ENCODE data around the gene SLITRK4.

Gene SLITRK4, protein sequence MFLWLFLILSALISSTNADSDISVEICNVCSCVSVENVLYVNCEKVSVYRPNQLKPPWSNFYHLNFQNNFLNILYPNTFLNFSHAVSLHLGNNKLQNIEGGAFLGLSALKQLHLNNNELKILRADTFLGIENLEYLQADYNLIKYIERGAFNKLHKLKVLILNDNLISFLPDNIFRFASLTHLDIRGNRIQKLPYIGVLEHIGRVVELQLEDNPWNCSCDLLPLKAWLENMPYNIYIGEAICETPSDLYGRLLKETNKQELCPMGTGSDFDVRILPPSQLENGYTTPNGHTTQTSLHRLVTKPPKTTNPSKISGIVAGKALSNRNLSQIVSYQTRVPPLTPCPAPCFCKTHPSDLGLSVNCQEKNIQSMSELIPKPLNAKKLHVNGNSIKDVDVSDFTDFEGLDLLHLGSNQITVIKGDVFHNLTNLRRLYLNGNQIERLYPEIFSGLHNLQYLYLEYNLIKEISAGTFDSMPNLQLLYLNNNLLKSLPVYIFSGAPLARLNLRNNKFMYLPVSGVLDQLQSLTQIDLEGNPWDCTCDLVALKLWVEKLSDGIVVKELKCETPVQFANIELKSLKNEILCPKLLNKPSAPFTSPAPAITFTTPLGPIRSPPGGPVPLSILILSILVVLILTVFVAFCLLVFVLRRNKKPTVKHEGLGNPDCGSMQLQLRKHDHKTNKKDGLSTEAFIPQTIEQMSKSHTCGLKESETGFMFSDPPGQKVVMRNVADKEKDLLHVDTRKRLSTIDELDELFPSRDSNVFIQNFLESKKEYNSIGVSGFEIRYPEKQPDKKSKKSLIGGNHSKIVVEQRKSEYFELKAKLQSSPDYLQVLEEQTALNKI

DNA sequence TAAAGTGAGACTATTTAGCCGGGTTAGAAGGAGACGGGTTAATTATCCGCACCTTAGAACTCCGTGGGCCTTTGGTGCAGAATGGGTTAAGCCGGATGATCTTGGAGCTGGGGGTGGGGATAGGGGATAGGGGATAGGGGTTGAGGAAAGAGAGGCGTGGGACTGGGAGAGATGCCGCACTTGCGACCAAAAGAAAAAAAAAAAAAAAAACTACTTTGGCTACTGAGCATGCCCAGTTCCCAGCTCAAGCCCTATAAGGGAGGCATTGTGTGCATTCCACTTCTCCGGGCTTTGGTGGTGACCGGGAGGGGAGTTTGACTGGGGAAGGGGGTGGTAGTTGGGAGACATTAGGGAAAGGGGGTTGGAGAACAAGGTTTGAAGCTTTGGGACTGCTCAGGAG, at the start of gene SLITRK4:
TSS of gene SLITRK4 (minus strand) at position 187 of the 400 bp plus-strand sequence. CDS start 4,993 bp downstream, outside the sequence.
- no peak for DNase-seq

DNA sequence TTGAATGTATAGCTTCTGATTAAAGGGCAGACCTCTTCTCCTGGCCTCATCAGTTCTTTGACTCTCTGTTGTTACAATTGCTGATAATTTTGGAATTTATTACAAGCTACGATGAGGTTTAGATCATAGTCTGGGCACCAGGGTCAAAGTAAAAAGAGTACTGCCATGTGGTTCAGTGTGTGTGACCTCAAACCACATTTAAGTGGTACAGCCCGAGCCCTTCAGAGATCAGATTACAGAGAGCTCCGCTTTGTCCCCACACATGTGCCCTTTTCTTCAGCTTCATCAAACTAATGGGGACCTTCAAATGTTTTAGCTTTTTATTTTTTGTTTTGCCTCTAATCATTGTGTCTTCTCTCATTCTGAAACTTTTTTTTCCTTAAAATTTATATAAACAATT, 47.6 kb upstream of the SLITRK4 start:
- no peak for DNase-seq

DNA sequence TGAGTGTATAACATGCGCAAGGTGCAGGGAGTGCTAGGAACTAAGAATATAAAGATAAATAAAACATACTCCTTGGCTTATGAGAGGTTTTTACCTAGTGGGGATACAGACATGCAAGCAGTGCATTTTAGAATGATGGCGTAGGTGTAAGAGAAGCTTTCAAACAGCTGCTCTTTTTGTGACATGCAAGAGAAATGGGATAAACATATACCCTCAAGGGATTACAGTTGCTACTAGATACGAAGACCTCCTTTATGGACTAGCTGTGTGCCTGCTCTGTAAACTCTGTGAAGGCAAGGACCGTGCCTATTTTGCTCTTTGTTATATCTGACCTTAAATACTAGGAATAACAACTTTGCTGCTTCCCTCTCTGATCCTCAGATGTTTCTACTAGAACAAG, 39.0 kb upstream of the SLITRK4 start:
- no peak for DNase-seq

DNA sequence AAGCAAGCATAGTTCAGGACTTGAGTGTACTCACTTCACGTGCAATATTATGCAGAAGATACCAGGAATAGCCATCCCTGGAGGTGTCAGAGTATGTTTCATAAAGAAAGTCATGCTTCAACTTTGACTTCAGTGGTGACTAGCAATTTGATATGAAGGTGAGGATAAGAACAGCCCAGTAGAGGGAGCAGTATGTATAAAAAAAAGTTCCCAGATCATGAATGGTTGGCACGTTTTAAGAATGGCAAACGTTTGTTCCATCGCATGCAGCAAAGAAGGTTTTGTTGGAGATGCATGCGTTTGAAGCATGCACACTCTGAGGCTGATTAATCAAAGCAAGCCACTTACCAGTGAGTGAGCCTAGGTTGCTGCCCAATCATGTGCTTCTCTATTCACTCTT, 33.5 kb upstream of the SLITRK4 start:
- no peak for DNase-seq

DNA sequence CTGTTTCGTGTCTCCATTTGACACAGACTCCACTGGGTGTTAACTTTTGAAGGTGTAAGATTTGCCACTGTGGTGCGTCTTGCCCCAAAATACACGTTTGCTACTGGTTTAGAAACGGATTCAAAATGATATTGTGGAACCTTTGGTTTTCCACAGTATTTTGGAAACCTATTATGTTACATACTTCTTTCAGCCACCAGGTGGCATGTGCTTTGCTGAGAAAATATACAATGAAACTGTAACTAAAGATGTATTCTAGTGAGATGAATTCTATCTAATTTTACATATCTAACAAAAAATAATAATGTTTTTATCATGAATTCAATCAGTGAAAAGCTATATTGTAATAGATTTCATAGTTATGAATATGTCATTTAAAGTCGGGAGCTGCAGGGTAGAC, 28.4 kb upstream of the SLITRK4 start:
- DNase-seq: no peak

DNA sequence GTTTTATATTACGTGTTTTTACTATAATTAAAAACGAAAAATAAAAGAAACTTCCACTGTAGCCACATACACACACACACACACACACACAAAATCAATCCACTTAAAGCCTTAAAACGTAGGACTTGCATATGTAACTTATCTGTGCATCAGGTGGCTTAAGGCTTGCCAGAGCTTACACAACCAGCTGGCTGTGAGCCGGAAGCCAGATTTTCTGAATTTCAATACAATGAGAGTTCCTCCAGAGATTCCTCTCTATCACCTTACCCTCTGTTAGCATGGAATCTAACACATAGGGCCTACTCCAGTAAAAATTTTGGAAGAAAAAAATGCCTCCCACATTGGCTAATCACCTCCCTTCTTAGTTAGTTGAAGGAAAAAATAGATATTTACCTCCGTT, 27.9 kb upstream of the SLITRK4 start:
- no peak for DNase-seq

DNA sequence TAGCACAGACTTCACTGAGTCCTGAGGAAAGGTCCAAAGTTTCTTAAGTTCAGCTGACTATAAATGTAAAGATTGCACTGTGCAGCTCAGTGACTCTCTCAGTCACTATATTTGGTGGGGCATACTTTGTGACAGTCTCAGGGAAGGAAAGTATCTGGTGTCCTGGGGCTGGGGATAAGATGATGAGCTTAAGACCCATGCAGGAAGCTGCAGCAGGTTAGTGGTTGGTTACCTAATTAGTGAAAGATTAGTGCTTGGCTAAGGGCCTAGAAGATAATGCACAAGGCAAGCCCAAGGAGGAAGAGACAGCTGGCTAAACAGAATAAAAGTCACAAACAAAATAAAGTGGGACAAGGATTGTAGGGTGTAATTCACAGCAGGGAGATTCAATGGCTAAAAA, 25.4 kb upstream of the SLITRK4 start:
- no peak for DNase-seq

DNA sequence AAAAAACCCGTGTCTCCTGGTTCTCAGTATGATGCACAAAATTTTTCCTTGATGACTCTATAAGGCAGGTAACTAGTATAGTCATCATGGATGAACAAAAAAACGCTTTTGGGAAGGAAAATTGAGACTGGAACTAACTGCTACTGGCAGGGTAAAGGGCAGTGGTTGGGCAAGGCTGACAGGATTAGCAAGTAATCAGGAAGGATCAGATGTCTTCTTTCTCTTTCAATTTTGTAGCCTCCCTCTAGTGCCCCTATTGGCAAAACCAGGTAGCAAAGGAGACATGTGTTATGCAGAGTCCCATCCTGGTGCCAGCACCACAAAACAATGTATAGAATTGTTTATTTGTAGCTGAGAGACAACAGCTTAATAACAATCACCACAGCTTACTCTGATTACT, 12.8 kb upstream of the SLITRK4 start:
- no peak for DNase-seq

DNA sequence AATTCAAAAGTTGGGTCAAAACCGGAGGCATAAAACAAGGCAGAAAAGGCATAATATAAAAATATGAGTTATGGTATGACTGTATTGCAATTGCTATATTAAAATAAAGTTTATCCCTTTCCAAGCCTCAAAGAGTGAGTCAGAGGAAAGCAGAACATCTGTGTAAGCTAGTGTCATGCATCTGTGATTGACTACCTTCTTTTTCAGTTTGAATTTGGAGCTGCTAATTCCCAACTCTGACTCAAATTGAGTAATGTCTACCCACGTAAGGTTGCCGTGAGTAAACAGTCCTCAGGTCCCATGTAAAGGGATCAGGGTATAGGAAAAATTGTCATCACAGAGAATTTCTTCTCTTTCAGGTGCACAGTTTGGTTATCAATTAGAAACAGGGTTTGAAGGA, 6.5 kb upstream of the SLITRK4 start:
- DNase-seq: no peak

DNA sequence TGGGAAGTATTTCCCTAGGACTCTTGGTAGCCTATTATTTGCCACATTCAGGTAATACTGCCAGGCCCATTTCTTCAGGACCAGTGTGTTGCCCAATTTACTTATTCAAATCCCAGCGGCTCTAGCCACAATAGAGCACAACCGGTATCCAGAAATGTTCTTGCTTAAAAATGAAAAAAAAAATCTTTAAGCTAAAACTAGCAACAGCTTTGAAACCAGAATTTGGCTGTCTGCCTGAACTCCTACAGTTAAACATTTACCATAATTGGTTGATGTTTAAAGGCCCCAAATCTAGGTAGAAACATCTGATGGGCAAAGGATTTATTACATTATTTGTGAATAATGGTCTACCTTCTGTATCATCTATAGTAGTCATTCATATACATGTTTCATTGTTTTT, 930 bp upstream of the SLITRK4 start:
- no peak for DNase-seq

DNA sequence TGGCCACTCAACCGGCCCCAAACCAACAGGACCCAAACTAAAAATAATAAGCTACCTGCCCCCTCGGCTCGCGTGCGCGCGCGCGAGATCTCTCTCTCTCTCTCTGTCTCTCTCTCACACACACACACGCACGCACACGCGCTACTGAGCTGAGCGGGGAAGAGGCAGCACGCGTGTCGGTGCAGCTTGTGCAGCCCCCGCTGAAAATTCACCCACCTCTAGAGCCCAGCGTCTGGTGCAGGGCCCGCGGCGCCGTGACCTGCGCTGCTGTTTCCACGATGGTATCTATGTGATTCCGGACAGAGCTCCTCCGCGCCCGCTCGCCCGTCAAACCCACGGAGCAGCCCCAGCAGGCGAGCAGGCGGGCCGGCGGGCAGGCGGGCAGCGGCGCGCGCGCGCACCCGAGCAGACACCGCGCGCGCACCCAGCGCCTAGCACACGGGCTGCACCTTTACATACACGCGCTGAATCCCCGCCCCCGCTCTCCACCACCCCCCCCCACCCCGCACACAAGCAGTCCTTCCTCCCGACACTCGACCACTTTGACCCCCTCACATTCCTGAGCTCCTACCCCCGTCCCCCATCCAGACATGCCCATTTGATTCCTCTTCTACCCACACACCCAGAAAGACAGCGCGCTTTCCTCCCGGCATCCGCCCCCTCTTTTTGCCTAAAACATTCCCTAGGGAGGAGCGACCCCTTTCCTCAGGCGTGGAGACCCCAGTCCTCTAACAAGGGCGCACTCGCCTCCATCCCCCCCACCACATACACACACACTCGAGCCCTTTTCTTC, 1.0 kb downstream of the SLITRK4 start:
- no peak for DNase-seq

DNA sequence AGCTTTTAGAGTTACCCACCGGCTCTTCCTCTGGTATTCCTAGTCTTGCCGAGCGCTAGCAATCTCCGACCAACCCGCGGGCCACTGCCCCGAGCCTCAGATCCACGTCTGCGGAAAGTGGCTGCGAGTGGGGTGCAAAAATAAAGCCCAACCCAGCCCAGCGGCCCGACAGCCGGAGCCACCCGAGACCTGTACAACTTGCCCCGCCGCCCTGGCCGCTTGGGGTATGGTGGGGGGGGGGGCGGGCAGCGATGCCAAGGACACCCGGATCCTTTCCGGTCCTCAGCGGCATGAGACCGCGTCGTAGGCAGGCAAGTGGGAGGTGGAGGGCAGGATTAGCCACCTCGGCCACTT, 1.6 kb downstream of the SLITRK4 start:
- DNase-seq: no peak

DNA sequence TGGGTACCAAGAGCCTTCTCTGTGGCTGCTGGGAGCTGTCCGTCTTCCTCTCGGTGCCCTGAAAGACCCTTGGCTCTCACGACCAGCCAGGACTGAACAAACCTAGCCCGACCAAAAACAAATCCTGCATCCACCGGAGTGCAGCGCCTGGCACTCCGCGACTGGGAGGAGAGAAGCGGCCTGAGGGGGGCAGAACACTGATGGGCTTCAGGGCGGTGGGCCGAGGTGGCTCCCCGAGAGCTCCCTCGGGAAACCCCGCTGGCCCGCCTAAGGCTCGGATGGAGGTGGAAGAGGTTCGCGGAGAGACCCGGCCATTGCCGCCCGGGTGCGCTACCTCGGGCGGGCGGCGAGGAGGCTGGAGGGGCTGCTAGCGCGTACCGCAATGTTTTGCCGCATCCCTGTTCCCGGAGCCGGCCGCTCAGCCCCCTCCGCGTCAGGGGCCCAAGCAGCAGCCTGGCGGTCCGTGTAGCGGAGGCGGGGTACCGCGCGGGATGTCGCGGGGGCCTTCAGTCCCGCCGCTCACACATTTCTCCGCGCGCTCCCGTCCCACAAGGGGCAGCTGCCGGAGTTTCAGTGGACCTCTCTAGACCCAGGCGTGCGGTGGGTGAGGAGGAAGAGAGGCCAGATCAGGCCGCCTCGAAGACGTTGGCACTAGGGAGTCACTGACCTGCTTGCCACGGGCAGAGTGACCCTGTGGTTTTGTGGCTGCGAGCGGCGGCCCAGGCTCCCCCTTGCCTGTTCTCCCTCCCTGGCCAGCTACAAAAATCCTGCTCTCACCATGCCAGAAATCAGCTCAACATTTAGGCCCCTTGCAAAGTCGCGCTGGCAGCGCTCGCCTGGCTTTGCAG, 2.2 kb downstream of the SLITRK4 start:
- DNase-seq: no peak

DNA sequence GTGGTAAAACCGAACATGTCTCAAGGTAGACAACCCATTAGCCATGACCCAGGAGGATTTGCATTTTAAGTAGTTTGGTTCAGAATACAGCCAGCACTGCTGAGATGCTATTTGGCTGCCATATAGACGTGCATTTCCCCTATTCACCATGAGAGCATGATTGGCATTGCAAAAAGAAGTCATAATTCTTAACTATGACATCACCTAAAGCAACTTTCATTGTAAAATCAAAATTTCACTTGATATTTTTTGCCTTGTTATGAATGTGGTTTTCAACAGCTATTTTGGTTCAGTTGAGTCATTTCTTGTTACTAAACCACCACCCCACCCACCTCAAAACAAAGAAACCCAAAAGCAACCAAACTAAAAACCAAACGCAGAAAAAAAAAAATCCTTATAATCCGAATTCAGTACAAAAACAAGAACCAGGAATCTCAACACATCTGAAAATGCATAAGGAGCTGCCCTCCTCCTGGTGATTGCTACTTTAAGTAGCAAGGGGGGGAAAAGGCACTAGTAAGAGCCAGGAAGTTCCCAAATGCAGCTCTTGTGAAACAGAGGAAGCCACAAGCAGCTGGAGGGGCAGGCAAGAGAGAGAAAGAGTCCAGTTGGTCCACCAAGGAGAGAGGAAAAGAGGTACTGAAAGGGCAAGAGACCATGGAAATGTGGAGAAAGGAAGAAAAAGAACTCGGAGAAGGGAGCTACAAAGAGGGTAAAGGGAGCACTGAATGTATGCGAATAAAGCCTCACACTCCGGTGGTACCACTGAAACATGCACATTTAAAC, 3.1 kb downstream of the SLITRK4 start:
- DNase-seq: no peak

DNA sequence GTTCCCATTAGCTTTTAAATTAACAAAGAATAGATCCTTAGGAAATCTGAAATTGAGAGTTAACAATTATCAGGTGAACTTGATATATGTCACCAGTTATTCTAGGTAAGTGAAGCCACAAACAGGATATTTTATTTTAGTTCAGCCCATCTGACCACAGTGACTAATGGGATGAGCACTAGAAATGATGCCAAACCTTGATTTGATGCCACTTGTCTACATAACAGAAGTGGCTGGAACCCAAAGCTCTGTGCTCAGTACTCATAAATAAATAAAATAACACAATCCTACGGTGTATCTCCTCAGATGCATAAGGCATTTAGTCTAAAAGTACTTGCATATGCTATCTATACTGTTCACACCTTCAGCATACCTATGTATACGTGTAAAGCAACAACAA, 12.2 kb downstream of the SLITRK4 start:
- DNase-seq: no peak

DNA sequence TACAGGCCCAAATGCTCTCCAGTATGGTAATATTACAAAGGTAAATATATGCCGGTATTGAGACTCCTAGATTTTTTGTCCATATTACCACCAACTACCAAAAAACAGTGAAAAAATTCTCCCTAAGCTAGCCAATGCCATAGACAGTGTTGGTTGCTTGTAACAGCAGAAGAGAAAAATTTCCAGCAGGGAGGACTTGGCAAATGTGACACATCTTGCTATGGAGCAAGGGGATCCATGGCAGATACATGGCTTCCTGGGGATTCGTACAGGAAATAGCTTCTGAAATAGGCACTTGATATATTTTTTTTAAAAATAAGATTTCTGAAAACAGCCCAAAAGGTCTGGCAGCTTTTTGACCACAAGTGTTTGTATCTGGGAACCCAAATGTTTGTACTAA, 14.6 kb downstream of the SLITRK4 start:
- no peak for DNase-seq

DNA sequence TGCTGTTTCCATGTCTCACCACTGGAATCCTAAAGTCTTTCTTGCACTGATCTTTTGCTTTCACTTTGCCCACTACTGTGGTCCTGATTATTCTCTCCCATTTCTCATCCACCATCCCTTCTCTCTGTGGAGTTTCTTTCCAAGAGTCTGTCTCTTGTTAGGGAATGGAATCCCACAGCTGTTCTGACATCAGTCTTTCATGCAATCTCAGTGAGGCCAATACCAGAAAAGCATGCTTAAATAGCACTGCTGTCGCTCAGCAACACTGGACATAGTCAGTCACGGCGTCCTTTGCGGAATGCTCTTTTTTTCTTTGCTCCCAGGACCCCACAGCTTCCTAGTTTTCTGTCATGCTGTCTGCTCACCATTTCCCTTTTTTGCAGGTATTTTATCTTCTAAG, 20.1 kb downstream of the SLITRK4 start:
- DNase-seq: no peak

DNA sequence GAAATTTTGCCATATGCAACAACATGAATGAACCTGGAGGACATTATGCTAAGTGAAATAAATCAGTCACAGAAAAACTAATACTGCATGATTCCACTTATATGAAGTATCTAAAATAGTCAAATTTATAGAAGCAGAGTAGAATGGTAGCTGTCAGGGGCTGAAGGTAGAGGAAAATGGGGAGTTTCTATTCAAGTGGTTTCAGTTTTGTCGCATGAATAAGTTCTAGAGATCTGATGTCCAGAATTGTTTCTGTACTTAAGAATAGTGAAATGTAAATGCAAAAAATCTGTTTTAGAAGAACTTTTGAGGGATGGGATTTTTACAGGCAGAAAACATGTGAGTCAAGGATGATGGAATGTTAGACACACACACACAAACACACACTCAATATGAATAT, 34.1 kb downstream of the SLITRK4 start:
- DNase-seq: no peak

DNA sequence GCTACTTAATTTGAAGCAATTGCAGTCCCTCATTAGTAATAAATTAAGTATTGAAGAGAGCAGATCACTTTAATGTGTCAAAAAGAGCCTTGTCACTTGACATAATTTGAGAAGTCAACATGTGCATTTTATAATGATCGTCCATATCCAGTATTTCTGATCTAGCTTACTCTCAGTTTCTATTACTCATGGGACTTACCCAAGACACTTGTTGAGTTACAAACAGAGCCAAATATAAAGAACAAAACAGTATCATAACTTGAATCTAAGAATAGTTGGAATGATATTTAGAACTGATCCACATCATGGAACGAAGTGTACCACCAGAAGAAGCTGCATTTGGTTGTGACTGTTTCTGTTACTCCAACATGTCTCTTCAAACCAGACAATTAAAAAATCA, 54.7 kb downstream of the SLITRK4 start:
- no peak for DNase-seq

DNA sequence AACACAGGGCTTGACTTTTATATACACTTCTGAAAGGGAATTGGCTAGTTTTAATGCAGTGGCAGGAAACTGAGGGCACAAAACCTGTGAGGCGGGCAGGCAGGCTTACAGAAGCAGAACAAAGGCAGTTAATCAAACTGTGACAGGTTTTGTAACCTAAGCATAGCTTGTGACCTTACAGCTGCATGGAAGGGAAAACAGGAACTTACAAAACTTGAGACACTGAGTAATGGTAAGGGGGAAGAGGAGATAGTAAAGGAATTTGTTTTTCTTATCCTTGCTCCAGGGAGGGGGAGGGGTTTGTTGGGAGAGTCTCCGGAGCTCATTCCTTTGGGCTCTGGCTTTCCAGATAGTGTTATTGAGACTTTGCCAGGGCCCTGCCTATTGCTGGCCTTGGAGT, 55.6 kb downstream of the SLITRK4 start:
- DNase-seq: no peak

Data from stimulated activated CD4-positive, alpha-beta T cell treated with anti-CD3 and anti-CD28 coated beads, Interleukin-4, amount 100 ng/mL, for 24 hours (primary cell).